HepG2 (cell line): ENCODE measurements around the gene IL2RA. TPM values are rescaled to one million over a fixed set of nuclear protein-coding genes. Genes with fewer than 3 reads are reported as not detected.
A peak's percentile ranks its signal among the peaks of the same experiment; 100 is the strongest.

Experiments used
- CBX2 ChIP-seq, 2 experiments: fragments of 200-600 bp in 1 of 2; sonication (generic); formaldehyde crosslinking in 1 of 2; IDR thresholded peaks; 2 replicates each; pipeline versions ENCODE4 v1.7.0 to v1.8.1; 2018 to 2022; ENCODE audit warnings: low read depth in 2 of 2, low read length in 1 of 2, mild to moderate bottlenecking in 1 of 2, missing genetic modification reagents in 1 of 2
- ETV6 ChIP-seq: sonication (generic); formaldehyde crosslinking; conservative IDR thresholded peaks from 2 replicates; pipeline ENCODE4 v1.4.0; 2020; ENCODE audit warnings: missing genetic modification reagents
- KAT7 ChIP-seq: IDR thresholded peaks from 2 replicates; pipeline ENCODE4 v1.6.1; 2018; ENCODE audit warnings: borderline replicate concordance, missing compliant biosample characterization
- POLR2A ChIP-seq, 2 experiments: IDR thresholded peaks; 2 replicates each; pipeline ENCODE4 v1.6.1; 2011; ENCODE audit warnings: low read depth in 2 of 2, low read length in 2 of 2, mild to moderate bottlenecking in 1 of 2, moderate library complexity in 1 of 2; ENCODE audit not compliant: insufficient read depth in 1 of 2
- PRPF4 ChIP-seq: fragments of 200-400 bp; formaldehyde crosslinking; IDR thresholded peaks from 2 replicates; pipeline ENCODE4 v1.6.1; 2016; ENCODE audit warnings: low read length, low read depth; ENCODE audit not compliant: poor library complexity, severe bottlenecking
- SOX6 ChIP-seq, 2 experiments: fragments of 450-650 bp in 1 of 2; sonication (generic) in 1 of 2; formaldehyde crosslinking in 1 of 2; IDR thresholded peaks; 2 replicates each; pipeline versions ENCODE4 v1.4.0 to v1.6.1; 2017 to 2020; ENCODE audit warnings: antibody characterized with exemption in 1 of 2, mild to moderate bottlenecking in 1 of 2, missing genetic modification reagents in 1 of 2
- ZBTB8A ChIP-seq: sonication (generic); formaldehyde crosslinking; IDR thresholded peaks from 2 replicates; pipeline ENCODE4 v1.4.0; 2020; ENCODE audit warnings: mild to moderate bottlenecking, low read depth, missing genetic modification reagents, borderline replicate concordance
- ZNF563 ChIP-seq: sonication (generic); formaldehyde crosslinking; IDR thresholded peaks from 2 replicates; pipeline ENCODE4 v1.8.0; 2022; ENCODE audit warnings: mild to moderate bottlenecking, moderate library complexity, missing genetic modification reagents
- ZNF567 ChIP-seq: sonication (generic); formaldehyde crosslinking; IDR thresholded peaks from 2 replicates; pipeline ENCODE4 v1.8.1; 2023; ENCODE audit warnings: mild to moderate bottlenecking, missing genetic modification reagents, borderline replicate concordance
- polyA plus RNA-seq, 8 experiments: library from polyadenylated mRNA; depleted of rRNA in 3 of 8; stranded (reverse) in 7 of 8; unstranded in 1 of 8; fragments of >200 nt; fragmentation: Illumina TruSeq in 4 of 8; extraction: Trizol in 4 of 8; gene quantifications; 2 replicates each; pipeline versions ENCODE4 v1.2.1 to v1.2.3, GENCODE V29; 2011 to 2016; ENCODE audit warnings: low read depth in 4 of 8, missing spikeins in 1 of 8, mixed read lengths in 1 of 8; ENCODE audit not compliant: insufficient read depth in 1 of 8
- total RNA-seq, 5 experiments: library from RNA; depleted of rRNA; stranded (reverse); fragments of >200 nt; fragmentation: Illumina TruSeq; extraction: Trizol; gene quantifications; 2 replicates each; pipeline ENCODE4 v1.2.3, GENCODE V29; 2016; ENCODE audit warnings: low read depth in 1 of 5
- TF ChIP-seq, protein P1 (sequence below), 2 experiments: IDR thresholded peaks; 2 replicates each; pipeline ENCODE4 v1.6.1; 2011 to 2012; ENCODE audit warnings: low read length in 2 of 2, borderline replicate concordance in 1 of 2, low read depth in 1 of 2, mild to moderate bottlenecking in 1 of 2, moderate library complexity in 1 of 2
- TF ChIP-seq, protein P2 (sequence below): sonication (generic); formaldehyde crosslinking; IDR thresholded peaks from 2 replicates; pipeline ENCODE4 v1.5.0; 2020; ENCODE audit warnings: mild to moderate bottlenecking, missing genetic modification reagents
- TF ChIP-seq, protein P3 (sequence below): sonication (generic); formaldehyde crosslinking; IDR thresholded peaks from 2 replicates; pipeline ENCODE4 v1.4.0; 2020; ENCODE audit warnings: mild to moderate bottlenecking, missing genetic modification reagents
- TF ChIP-seq, protein P4 (sequence below): sonication (generic); formaldehyde crosslinking; IDR thresholded peaks from 2 replicates; pipeline ENCODE4 v1.8.1; 2023; ENCODE audit warnings: mild to moderate bottlenecking, moderate library complexity, missing genetic modification reagents
- TF ChIP-seq, protein P5 (sequence below): fragments of 450-650 bp; IDR thresholded peaks from 2 replicates; pipeline ENCODE4 v1.6.1; 2017
- TF ChIP-seq, protein P6 (sequence below): sonication (generic); formaldehyde crosslinking; IDR thresholded peaks from 2 replicates; pipeline ENCODE4 v1.5.0; 2020; ENCODE audit warnings: mild to moderate bottlenecking, missing genetic modification reagents, moderate library complexity

The IL2RA gene
- total and polyA plus RNA-seq, 2 of the 13 experiments (the other 11 are each of a cell fraction or from before 2014, with no cell fraction given) = not detected

DNA sequence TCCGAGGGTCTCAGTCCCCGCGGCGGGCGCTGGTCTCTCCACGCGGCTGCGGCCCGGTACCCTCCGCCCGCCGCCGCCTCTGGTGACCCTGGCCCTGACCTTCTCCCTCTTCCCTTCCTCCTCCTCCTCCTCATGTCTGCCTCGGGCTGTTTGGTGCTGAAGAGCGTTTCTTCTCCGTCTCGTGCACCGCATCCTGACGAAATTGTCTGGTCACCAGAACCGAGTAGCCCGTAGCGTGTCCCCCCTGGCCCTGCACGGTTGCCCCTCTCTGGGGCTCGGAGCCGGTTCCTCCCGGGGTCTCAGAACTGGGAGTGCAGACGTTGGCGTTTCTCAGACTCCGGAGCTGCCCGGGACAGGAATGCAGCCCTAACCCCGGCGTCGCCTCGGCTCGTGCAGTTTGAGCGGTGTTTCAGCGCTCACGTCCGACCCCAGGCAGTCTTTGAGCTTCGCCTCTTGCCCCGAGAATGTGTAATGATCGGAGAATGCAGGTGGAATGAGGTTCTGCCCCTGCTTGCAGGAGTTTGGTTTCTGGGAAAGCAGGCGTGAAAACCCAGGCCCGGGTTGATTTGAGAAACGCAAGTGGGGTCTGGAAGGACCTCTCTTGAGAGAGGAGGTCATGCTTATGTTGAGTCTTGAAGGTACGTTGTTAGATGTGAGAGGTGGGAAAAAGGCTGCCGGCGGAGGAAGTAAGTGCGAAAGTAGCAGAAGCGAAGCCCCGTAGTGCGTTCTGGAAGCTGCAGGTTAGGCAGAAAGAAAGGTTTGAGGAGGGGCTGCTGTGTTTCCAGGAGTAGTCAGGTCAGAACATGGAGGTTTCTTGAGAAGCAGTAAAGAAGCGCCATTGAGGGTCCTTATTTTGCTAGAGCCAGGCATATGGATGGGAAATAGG lies 27.4 kb upstream of the IL2RA start (continued):
- TF ChIP-seq, protein P1, sequence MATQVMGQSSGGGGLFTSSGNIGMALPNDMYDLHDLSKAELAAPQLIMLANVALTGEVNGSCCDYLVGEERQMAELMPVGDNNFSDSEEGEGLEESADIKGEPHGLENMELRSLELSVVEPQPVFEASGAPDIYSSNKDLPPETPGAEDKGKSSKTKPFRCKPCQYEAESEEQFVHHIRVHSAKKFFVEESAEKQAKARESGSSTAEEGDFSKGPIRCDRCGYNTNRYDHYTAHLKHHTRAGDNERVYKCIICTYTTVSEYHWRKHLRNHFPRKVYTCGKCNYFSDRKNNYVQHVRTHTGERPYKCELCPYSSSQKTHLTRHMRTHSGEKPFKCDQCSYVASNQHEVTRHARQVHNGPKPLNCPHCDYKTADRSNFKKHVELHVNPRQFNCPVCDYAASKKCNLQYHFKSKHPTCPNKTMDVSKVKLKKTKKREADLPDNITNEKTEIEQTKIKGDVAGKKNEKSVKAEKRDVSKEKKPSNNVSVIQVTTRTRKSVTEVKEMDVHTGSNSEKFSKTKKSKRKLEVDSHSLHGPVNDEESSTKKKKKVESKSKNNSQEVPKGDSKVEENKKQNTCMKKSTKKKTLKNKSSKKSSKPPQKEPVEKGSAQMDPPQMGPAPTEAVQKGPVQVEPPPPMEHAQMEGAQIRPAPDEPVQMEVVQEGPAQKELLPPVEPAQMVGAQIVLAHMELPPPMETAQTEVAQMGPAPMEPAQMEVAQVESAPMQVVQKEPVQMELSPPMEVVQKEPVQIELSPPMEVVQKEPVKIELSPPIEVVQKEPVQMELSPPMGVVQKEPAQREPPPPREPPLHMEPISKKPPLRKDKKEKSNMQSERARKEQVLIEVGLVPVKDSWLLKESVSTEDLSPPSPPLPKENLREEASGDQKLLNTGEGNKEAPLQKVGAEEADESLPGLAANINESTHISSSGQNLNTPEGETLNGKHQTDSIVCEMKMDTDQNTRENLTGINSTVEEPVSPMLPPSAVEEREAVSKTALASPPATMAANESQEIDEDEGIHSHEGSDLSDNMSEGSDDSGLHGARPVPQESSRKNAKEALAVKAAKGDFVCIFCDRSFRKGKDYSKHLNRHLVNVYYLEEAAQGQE (IDR thresholded peaks at IDR 0.05; ENCODE audit: borderline replicate concordance in 1 of 2, low read depth in 1 of 2, low read length in 2 of 2) = no peak
- TF ChIP-seq ZNF567 (CRISPR knock-in tag) (no peak), POLR2A (IDR thresholded peaks at IDR 0.05; ENCODE audit: insufficient read depth in 1 of 2, low read depth in 2 of 2, low read length in 2 of 2) (peak in 1 of 2 experiments; percentile 46; a peak in 1 of 4 replicates), ETV6 (CRISPR knock-in tag) (no peak), SOX6 (IDR thresholded peaks at IDR 0.05) (no peak), SOX6 (CRISPR knock-in tag; IDR thresholded peaks at IDR 0.05) (peak; percentile 25; the same call in 1 of the 2 replicates), ZNF563 (CRISPR knock-in tag) (0 out of 2 replicates have a peak, but pooled peaks have one; percentile 0), KAT7 (CRISPR knock-in tag) (no peak; the same call in 1 of the 2 replicates), CBX2 (IDR thresholded peaks at IDR 0.05; ENCODE audit: low read depth, low read length) (no peak), CBX2 (CRISPR knock-in tag; IDR thresholded peaks at IDR 0.05; ENCODE audit: low read depth) (no peak), ZBTB8A (no peak), PRPF4 (no peak)
- TF ChIP-seq, protein P2, sequence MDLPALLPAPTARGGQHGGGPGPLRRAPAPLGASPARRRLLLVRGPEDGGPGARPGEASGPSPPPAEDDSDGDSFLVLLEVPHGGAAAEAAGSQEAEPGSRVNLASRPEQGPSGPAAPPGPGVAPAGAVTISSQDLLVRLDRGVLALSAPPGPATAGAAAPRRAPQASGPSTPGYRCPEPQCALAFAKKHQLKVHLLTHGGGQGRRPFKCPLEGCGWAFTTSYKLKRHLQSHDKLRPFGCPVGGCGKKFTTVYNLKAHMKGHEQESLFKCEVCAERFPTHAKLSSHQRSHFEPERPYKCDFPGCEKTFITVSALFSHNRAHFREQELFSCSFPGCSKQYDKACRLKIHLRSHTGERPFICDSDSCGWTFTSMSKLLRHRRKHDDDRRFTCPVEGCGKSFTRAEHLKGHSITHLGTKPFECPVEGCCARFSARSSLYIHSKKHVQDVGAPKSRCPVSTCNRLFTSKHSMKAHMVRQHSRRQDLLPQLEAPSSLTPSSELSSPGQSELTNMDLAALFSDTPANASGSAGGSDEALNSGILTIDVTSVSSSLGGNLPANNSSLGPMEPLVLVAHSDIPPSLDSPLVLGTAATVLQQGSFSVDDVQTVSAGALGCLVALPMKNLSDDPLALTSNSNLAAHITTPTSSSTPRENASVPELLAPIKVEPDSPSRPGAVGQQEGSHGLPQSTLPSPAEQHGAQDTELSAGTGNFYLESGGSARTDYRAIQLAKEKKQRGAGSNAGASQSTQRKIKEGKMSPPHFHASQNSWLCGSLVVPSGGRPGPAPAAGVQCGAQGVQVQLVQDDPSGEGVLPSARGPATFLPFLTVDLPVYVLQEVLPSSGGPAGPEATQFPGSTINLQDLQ = 0 out of 2 replicates have a peak, but pooled peaks have one; percentile 28
- TF ChIP-seq, protein P3, sequence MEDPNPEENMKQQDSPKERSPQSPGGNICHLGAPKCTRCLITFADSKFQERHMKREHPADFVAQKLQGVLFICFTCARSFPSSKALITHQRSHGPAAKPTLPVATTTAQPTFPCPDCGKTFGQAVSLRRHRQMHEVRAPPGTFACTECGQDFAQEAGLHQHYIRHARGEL (CRISPR knock-in tag) = no peak
- TF ChIP-seq, protein P4, sequence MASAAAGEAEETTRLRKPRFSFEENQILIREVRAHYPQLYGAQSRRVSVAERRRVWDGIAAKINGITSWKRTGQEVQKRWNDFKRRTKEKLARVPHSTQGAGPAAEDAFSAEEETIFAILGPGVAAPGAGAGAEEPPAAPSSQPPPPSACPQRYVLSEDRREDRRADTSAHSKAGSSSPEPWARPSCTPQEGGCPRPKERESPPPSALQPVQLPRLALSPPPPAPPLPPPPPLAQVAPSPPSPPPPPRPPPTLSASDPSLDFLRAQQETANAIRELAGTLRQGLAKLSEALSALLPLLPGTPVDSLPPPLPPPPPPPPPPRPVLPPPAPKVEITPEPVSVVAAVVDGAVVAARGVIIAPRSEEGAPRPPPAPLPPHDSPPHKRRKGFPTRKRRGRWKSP = peak; percentile 74; the same call in 1 of the 2 replicates
- TF ChIP-seq, protein P5, sequence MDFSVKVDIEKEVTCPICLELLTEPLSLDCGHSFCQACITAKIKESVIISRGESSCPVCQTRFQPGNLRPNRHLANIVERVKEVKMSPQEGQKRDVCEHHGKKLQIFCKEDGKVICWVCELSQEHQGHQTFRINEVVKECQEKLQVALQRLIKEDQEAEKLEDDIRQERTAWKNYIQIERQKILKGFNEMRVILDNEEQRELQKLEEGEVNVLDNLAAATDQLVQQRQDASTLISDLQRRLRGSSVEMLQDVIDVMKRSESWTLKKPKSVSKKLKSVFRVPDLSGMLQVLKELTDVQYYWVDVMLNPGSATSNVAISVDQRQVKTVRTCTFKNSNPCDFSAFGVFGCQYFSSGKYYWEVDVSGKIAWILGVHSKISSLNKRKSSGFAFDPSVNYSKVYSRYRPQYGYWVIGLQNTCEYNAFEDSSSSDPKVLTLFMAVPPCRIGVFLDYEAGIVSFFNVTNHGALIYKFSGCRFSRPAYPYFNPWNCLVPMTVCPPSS = no peak
- TF ChIP-seq, protein P6, sequence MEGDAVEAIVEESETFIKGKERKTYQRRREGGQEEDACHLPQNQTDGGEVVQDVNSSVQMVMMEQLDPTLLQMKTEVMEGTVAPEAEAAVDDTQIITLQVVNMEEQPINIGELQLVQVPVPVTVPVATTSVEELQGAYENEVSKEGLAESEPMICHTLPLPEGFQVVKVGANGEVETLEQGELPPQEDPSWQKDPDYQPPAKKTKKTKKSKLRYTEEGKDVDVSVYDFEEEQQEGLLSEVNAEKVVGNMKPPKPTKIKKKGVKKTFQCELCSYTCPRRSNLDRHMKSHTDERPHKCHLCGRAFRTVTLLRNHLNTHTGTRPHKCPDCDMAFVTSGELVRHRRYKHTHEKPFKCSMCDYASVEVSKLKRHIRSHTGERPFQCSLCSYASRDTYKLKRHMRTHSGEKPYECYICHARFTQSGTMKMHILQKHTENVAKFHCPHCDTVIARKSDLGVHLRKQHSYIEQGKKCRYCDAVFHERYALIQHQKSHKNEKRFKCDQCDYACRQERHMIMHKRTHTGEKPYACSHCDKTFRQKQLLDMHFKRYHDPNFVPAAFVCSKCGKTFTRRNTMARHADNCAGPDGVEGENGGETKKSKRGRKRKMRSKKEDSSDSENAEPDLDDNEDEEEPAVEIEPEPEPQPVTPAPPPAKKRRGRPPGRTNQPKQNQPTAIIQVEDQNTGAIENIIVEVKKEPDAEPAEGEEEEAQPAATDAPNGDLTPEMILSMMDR (CRISPR knock-in tag) = 0 out of 2 replicates have a peak, but pooled peaks have one; percentile 7
